AG09319 (cell line): ENCODE data around the gene NATD1.

Experiments
- DNase-seq: peaks from one replicate; pipeline ENCODE4 v3.0.0-alpha.2; 2010; ENCODE audit warnings: low read depth; ENCODE audit errors: extremely low read depth
- CTCF ChIP-seq: IDR thresholded peaks from 2 replicates; pipeline ENCODE4 v1.5.1; 2011; ENCODE audit warnings: low read depth, mild to moderate bottlenecking, inconsistent platforms, low read length, moderate library complexity

Gene NATD1

GRCh38 chr17:21271454-21272183 lies 18.4 kb upstream of the NATD1 start:
- no peak for DNase-seq
- TF ChIP-seq CTCF: no peak

- DNase-seq: no peak
- no peak for TF ChIP-seq CTCF
These were observed 16.2 kb upstream of the NATD1 start for GRCh38 chr17:21269394-21269793.

GRCh38 chr17:21268596-21269188 lies 15.5 kb upstream of the NATD1 start:
- no peak for TF ChIP-seq CTCF

GRCh38 chr17:21263376-21263775 lies 10.2 kb upstream of the NATD1 start:
- no peak for DNase-seq
- no peak for TF ChIP-seq CTCF

More at GRCh38 chr17:21268596-21269188, 15.5 kb upstream of the NATD1 start:
- no peak for DNase-seq

- TF ChIP-seq CTCF: no peak
- no peak for DNase-seq
These were observed 9.2 kb upstream of the NATD1 start for GRCh38 chr17:21262259-21262993.

- no peak for DNase-seq
- no peak for TF ChIP-seq CTCF
These were observed 5.4 kb upstream of the NATD1 start for GRCh38 chr17:21258593-21258992.
